Smooth muscle cell (in vitro differentiated cells): ENCODE results near the gene NHLH1. TPM values are rescaled to one million over a fixed set of nuclear protein-coding genes. Genes with fewer than 3 reads are reported as not detected.

Source experiments
- DNase-seq: peaks from one replicate; lab custom pipeline; 2025; ENCODE audit not compliant: unreplicated experiment; lab: John Stamatoyannopoulos, UW
- H2AFZ ChIP-seq: fragments of 200-600 bp; sonication (generic); 2 replicates; pipeline ENCODE4 v1.6.0; 2016; ENCODE audit warnings: antibody characterized with exemption, low read depth, mild to moderate bottlenecking
- H3F3A ChIP-seq: fragments of 200-600 bp; sonication (generic); 2 replicates; pipeline ENCODE4 v1.6.0; 2017; ENCODE audit warnings: antibody characterized with exemption, low read depth
- H3K27ac ChIP-seq: fragments of 200-600 bp; sonication (generic); 2 replicates; pipeline ENCODE4 v1.5.1; 2016; ENCODE audit warnings: low read depth, mild to moderate bottlenecking
- H3K27me3 ChIP-seq: fragments of 200-600 bp; sonication (generic); 2 replicates; pipeline ENCODE4 v1.6.1; 2016; ENCODE audit warnings: low read depth, mild to moderate bottlenecking
- H3K36me3 ChIP-seq: fragments of 200-600 bp; sonication (generic); 2 replicates; pipeline ENCODE4 v1.5.1; 2016; ENCODE audit warnings: low read depth
- H3K4me1 ChIP-seq: fragments of 200-600 bp; sonication (generic); 2 replicates; pipeline ENCODE4 v1.5.1; 2016; ENCODE audit warnings: low read depth
- H3K4me2 ChIP-seq: fragments of 200-600 bp; sonication (generic); 2 replicates; pipeline ENCODE4 v1.6.0; 2016; ENCODE audit warnings: mild to moderate bottlenecking
- H3K4me3 ChIP-seq: fragments of 200-600 bp; sonication (generic); 2 replicates; pipeline ENCODE4 v1.5.1; 2016; ENCODE audit warnings: mild to moderate bottlenecking
- H3K79me2 ChIP-seq: fragments of 200-600 bp; sonication (generic); 2 replicates; pipeline ENCODE4 v1.6.0; 2016; ENCODE audit warnings: low read depth, mild to moderate bottlenecking
- H3K9ac ChIP-seq: fragments of 200-600 bp; sonication (generic); 2 replicates; pipeline ENCODE4 v1.6.0; 2016; ENCODE audit warnings: low read depth
- H3K9me3 ChIP-seq: fragments of 200-600 bp; sonication (generic); replicated peaks from 2 replicates; pipeline ENCODE4 v1.5.1; 2016; ENCODE audit warnings: low read depth
- H4K20me1 ChIP-seq: fragments of 200-600 bp; sonication (generic); 2 replicates; pipeline ENCODE4 v1.6.0; 2016; ENCODE audit warnings: low read depth
- CTCF ChIP-seq: fragments of 200-600 bp; sonication (generic); IDR thresholded peaks from 2 replicates; pipeline ENCODE4 v1.5.1; 2017; ENCODE audit warnings: borderline replicate concordance, mild to moderate bottlenecking, antibody characterized with exemption; ENCODE audit not compliant: insufficient read depth, poor library complexity, severe bottlenecking
- WGBS: methylation state at CpG from one replicate; pipeline ENCODE4 v1.1.7; 2016; ENCODE audit warnings: low lambda C conversion rate; 5-methylcytosine and 5-hydroxymethylcytosine counted together
- polyA plus RNA-seq: library from polyadenylated mRNA; unstranded; fragments of >200 nt; fragmentation: Nextera tagmentation; extraction: Ambion mirVana; gene quantifications from 2 replicates; pipeline ENCODE4 v1.2.1, GENCODE V29; 2016
- total RNA-seq: library from RNA; depleted of rRNA; stranded (reverse); fragments of >200 nt; gene quantifications from 2 replicates; pipeline ENCODE4 v1.2.3, GENCODE V29; 2014

NHLH1 gene
- total and polyA plus RNA-seq, 2 experiments from 2014 or later: 0.27 TPM; not detected in 1

- H3K9me3 ChIP-seq: no peaks in the 10 kb centered on the region
Measured at GRCh38 chr1:160346463-160346862, 20.4 kb upstream of the NHLH1 start.

GRCh38 chr1:160346958-160347357 is 19.9 kb upstream of the NHLH1 start:
- H3K27ac ChIP-seq: no peak overlapping the region
- H4K20me1 ChIP-seq: peaks cover 6% of the 10 kb centered on the region
- no peaks in the 10 kb centered on the region for H3F3A ChIP-seq
- 73% methylated on average over 4 of the region's 4 CpGs for WGBS
- H3K36me3 ChIP-seq: no peaks in the 10 kb centered on the region
- no peak overlapping the region for H3K4me2 ChIP-seq
- H2AFZ ChIP-seq: no peak overlapping the region
- H3K9me3 ChIP-seq: no peaks in the 10 kb centered on the region
- H3K9ac ChIP-seq: no peak overlapping the region
- H3K4me3 ChIP-seq: no peak overlapping the region
- no peak for TF ChIP-seq CTCF
- peaks cover 6% of the 10 kb centered on the region for H3K4me1 ChIP-seq
- H3K79me2 ChIP-seq: peaks cover 29% of the 10 kb centered on the region
- no peak for DNase-seq
- no peaks in the 10 kb centered on the region for H3K27me3 ChIP-seq

More at GRCh38 chr1:160346463-160346862, 20.4 kb upstream of the NHLH1 start:
- Histone ChIP-seq H2AFZ (no peak overlapping the region), H3K27ac (no peak overlapping the region), H3K9ac (no peak overlapping the region), H4K20me1 (peaks cover 11% of the 10 kb centered on the region), H3K4me1 (peaks cover 11% of the 10 kb centered on the region), H3K79me2 (peaks cover 34% of the 10 kb centered on the region), H3K27me3 (no peaks in the 10 kb centered on the region), H3K4me3 (no peak overlapping the region), H3F3A (no peaks in the 10 kb centered on the region), H3K36me3 (no peaks in the 10 kb centered on the region), H3K4me2 (no peak overlapping the region)
- TF ChIP-seq CTCF: no peak
- 97% methylated on average over 10 of the region's 10 CpGs for WGBS
- no peak for DNase-seq

DNA sequence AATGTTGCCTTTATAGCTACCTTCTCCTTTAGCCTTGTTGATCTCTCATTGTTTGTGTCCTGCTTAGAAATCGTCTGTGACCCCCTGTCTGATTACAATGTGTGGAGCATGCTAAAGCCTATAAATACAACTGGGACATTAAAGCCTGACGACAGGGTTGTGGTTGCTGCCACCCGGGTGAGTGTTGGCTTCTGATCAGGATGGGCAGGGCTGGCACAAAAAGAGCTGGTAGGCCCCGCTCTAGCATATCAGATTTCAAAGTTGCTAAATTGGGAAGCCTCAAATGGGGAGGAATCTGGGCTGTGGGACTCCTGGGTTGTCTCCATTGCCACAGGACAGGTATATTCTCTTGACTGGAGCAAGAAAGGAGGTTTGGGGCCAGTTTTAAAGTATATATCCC is 15.2 kb upstream of the NHLH1 start:
- 93% methylated on average over 4 of the region's 4 CpGs for WGBS
- Histone ChIP-seq H3F3A (no peaks in the 10 kb centered on the region), H3K27me3 (no peaks in the 10 kb centered on the region), H4K20me1 (no peaks in the 10 kb centered on the region), H3K4me3 (no peak overlapping the region), H3K27ac (no peak overlapping the region), H3K4me1 (no peaks in the 10 kb centered on the region), H3K4me2 (no peak overlapping the region), H3K79me2 (no peaks in the 10 kb centered on the region), H3K9ac (no peak overlapping the region), H2AFZ (no peak overlapping the region), H3K9me3 (no peaks in the 10 kb centered on the region), H3K36me3 (peaks cover 5% of the 10 kb centered on the region)
- no peak for TF ChIP-seq CTCF
- no peak for DNase-seq

GRCh38 chr1:160352555-160352954 is 14.3 kb upstream of the NHLH1 start:
- Histone ChIP-seq H3K4me2 (no peak overlapping the region), H3K36me3 (peaks cover 5% of the 10 kb centered on the region), H3K4me3 (no peak overlapping the region), H4K20me1 (no peaks in the 10 kb centered on the region), H3K9ac (no peak overlapping the region), H3F3A (no peaks in the 10 kb centered on the region), H3K27me3 (no peaks in the 10 kb centered on the region), H3K9me3 (no peaks in the 10 kb centered on the region), H3K27ac (no peak overlapping the region), H2AFZ (no peak overlapping the region), H3K79me2 (no peaks in the 10 kb centered on the region), H3K4me1 (no peaks in the 10 kb centered on the region)
- WGBS: 96% methylated on average over 8 of the region's 8 CpGs
- DNase-seq: no peak
- TF ChIP-seq CTCF: no peak
